Esophagus muscularis mucosa (tissue), 4 donors: Measurements from ENCODE around the gene NFATC3.

Source experiments
- EP300 ChIP-seq: sonication (generic); formaldehyde crosslinking; IDR thresholded peaks from one replicate; pipeline ENCODE4 v1.6.1; 2017; ENCODE audit warnings: antibody characterized with exemption
- POLR2A ChIP-seq: fragments of 450-650 bp; IDR thresholded peaks from one replicate; pipeline ENCODE4 v1.6.1; 2017; ENCODE audit warnings: antibody characterized with exemption, moderate library complexity, mild to moderate bottlenecking, low read depth
- TF ChIP-seq, protein P1 (sequence below), 3 experiments: fragments of 200-600 bp in 2 of 3; fragments of 450-650 bp in 1 of 3; sonication (generic) in 2 of 3; IDR thresholded peaks; one replicate each; pipeline ENCODE4 v1.5.1; 2017 to 2019; ENCODE audit warnings: antibody characterized with exemption in 3 of 3, mild to moderate bottlenecking in 2 of 3, moderate library complexity in 1 of 3

DNA sequence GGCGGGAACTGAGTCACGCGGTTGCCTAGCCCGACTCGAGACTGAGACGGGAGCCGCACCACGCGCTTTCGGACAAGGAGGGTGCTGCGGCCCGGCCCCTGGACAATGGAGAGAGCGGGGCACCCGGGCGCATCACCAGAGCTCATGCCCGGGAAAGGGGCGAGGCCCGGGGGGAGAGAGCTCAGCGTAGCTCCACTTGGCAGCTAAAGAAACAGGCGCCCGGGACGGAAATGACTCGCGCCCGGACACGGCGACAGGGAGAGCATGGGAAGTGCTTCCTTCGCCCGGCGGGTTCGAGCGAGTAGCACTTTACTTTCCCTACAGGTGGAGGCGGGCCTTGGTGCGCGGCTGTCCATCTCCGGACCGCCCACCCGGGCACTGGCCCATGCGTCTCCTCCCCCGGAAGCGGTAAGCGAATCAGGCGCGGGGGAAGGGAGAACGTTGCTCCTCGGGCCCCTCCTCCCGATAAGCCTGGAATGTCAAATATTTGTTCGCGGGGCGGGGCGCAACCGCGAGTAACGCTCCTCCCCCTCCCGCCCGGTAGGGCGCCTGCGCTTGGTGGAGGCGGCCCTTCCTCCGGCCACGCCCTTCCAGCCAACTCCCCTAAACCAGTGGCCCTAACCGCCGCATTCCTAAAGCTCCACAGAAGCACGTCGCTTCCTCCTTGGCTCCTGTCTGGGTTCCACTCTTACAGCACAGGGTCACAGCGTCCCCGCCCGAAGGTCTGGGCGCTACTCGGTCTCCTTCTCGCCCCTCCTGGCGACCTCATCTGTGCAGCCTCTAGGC, 152.3 kb downstream of the NFATC3 start:
- TF ChIP-seq, protein P1, sequence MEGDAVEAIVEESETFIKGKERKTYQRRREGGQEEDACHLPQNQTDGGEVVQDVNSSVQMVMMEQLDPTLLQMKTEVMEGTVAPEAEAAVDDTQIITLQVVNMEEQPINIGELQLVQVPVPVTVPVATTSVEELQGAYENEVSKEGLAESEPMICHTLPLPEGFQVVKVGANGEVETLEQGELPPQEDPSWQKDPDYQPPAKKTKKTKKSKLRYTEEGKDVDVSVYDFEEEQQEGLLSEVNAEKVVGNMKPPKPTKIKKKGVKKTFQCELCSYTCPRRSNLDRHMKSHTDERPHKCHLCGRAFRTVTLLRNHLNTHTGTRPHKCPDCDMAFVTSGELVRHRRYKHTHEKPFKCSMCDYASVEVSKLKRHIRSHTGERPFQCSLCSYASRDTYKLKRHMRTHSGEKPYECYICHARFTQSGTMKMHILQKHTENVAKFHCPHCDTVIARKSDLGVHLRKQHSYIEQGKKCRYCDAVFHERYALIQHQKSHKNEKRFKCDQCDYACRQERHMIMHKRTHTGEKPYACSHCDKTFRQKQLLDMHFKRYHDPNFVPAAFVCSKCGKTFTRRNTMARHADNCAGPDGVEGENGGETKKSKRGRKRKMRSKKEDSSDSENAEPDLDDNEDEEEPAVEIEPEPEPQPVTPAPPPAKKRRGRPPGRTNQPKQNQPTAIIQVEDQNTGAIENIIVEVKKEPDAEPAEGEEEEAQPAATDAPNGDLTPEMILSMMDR (IDR thresholded peaks at IDR 0.05) = no peak
- TF ChIP-seq EP300 (no peak), POLR2A (peak; percentile 52)
